Parathyroid adenoma (tissue), 2 donors: ENCODE results near the gene TXNL4B.

Experiments
- H2AFZ ChIP-seq: fragments of 300-600 bp; sonication (generic); one replicate; pipeline ENCODE4 v1.7.0; 2017; ENCODE audit warnings: antibody characterized with exemption, mild to moderate bottlenecking
- H3K27ac ChIP-seq: fragments of 300-600 bp; sonication (generic); one replicate; pipeline ENCODE4 v1.7.0; 2017
- H3K27me3 ChIP-seq: fragments of 300-600 bp; sonication (generic); one replicate; pipeline ENCODE4 v1.7.0; 2017; ENCODE audit warnings: low read length; ENCODE audit not compliant: control insufficient read depth, insufficient read depth
- H3K36me3 ChIP-seq: fragments of 300-600 bp; sonication (generic); one replicate; pipeline ENCODE4 v1.7.0; 2017; ENCODE audit warnings: low read length; ENCODE audit not compliant: control insufficient read depth, insufficient read depth
- H3K4me1 ChIP-seq: fragments of 300-600 bp; sonication (generic); one replicate; pipeline ENCODE4 v1.7.0; 2017; ENCODE audit warnings: control low read depth
- H3K4me2 ChIP-seq: fragments of 300-600 bp; sonication (generic); one replicate; pipeline ENCODE4 v1.7.0; 2017; ENCODE audit warnings: low read length
- H3K4me3 ChIP-seq: fragments of 300-600 bp; sonication (generic); one replicate; pipeline ENCODE4 v1.7.0; 2017; ENCODE audit warnings: low read depth, low read length
- H3K79me2 ChIP-seq: fragments of 300-600 bp; sonication (generic); one replicate; pipeline ENCODE4 v1.7.0; 2017; ENCODE audit warnings: control low read depth
- H3K9ac ChIP-seq: fragments of 300-600 bp; sonication (generic); one replicate; pipeline ENCODE4 v1.7.0; 2017; ENCODE audit warnings: mild to moderate bottlenecking
- H3K9me3 ChIP-seq: fragments of 300-600 bp; sonication (generic); one replicate; pipeline ENCODE4 v1.7.0; 2017; ENCODE audit warnings: low read length; ENCODE audit not compliant: control insufficient read depth
- TF ChIP-seq, protein P1 (sequence below): fragments of 300-600 bp; sonication (generic); IDR thresholded peaks from one replicate; pipeline ENCODE4 v1.7.0; 2017; ENCODE audit warnings: antibody characterized with exemption, mild to moderate bottlenecking
- donor health status: primary hyperparathyroidism.

The TXNL4B gene

DNA sequence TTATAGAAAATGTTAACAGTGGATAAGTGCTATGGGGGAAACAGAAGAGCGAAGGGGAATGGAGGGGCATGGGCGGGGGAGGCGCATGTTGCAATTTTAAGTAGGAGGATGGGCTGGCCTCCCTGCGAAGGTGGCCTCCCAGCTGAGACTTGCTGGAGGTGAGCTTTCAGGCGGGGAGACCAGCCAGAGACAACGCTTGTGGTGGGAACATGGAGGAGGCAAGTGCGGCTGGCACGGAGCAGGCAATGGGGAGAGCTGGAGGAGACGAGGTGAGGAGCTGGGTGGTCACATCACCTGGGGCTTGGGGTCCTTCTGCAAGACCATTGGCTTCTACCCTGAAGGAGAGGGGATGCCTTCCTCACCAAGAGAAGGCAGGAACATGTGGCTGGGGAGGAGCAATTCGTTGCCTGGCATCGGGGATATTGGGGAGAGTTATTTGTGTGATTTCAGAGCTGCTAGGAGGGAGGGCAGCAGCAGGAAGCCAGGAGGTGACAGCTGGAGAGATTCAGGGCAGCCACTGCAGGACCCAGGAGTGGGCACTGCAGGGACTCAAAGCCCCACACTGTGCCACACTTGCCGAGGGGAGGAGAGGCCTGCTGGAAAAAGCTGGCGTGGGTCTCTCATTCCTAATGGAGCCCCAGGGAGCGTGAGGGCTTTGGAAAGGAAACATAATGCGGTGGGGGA lies 44.1 kb upstream of the TXNL4B start:
- H3K9ac ChIP-seq: no peak overlapping the region
- H3K27me3 ChIP-seq: no peaks in the 10 kb centered on the region
- H3K79me2 ChIP-seq: no peaks in the 10 kb centered on the region
- H2AFZ ChIP-seq: no peak overlapping the region
- H3K4me3 ChIP-seq: no peak overlapping the region
- H3K4me1 ChIP-seq: no peaks in the 10 kb centered on the region
- H3K36me3 ChIP-seq: no peaks in the 10 kb centered on the region
- H3K9me3 ChIP-seq: no peaks in the 10 kb centered on the region
- no peak overlapping the region for H3K27ac ChIP-seq
- no peak overlapping the region for H3K4me2 ChIP-seq
- TF ChIP-seq, protein P1, sequence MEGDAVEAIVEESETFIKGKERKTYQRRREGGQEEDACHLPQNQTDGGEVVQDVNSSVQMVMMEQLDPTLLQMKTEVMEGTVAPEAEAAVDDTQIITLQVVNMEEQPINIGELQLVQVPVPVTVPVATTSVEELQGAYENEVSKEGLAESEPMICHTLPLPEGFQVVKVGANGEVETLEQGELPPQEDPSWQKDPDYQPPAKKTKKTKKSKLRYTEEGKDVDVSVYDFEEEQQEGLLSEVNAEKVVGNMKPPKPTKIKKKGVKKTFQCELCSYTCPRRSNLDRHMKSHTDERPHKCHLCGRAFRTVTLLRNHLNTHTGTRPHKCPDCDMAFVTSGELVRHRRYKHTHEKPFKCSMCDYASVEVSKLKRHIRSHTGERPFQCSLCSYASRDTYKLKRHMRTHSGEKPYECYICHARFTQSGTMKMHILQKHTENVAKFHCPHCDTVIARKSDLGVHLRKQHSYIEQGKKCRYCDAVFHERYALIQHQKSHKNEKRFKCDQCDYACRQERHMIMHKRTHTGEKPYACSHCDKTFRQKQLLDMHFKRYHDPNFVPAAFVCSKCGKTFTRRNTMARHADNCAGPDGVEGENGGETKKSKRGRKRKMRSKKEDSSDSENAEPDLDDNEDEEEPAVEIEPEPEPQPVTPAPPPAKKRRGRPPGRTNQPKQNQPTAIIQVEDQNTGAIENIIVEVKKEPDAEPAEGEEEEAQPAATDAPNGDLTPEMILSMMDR: no peak

DNA sequence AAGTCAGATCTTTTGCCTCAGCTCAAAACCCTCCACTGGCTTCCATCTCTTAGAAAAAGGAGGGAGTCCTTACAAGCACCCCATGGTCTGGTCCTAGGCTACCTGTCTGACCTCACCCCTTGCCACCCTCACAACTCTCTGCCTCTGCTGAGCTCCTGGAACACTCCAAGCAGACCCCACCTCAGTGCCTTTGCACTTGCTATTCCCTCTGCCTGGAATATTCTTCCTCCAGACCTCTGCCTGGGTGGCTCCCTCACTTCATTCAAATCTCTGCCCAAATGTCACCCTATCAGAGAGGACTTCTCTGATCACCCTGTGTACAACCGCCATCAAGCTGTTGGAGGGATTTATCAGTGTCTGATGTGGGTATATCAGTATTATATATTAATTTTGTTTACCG lies 41.1 kb upstream of the TXNL4B start:
- Histone ChIP-seq H3K9ac (no peak overlapping the region), H3K4me3 (no peak overlapping the region), H3K4me2 (no peak overlapping the region), H3K36me3 (no peaks in the 10 kb centered on the region), H3K9me3 (no peaks in the 10 kb centered on the region), H3K27ac (no peak overlapping the region), H2AFZ (no peak overlapping the region), H3K27me3 (no peaks in the 10 kb centered on the region), H3K4me1 (no peaks in the 10 kb centered on the region), H3K79me2 (no peaks in the 10 kb centered on the region)
- TF ChIP-seq, protein P1: no peak

DNA sequence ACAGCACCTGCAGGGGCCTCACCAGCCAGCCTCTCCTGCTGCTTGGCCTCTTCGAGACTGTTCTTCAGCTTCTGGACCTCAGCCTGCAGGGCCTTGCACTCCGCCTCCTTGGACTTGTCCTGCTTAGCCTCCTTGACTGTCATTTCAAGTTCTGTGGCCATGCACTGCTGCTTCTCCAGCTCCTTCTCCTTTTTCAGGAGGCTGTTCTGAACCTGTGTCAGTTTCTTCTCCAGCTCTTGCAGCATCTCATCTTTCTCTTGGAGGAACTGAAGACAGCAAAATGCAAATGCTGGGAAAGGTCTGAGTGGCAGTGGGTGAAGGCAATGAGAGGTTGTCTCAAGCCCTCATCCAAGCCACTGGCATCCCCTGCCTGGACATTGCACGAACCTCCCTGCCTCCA lies 39.3 kb upstream of the TXNL4B start:
- H3K4me3 ChIP-seq: no peak overlapping the region
- TF ChIP-seq, protein P1: no peak
- no peak overlapping the region for H3K27ac ChIP-seq
- H3K4me1 ChIP-seq: no peaks in the 10 kb centered on the region
- no peaks in the 10 kb centered on the region for H3K79me2 ChIP-seq
- no peak overlapping the region for H2AFZ ChIP-seq
- H3K4me2 ChIP-seq: no peak overlapping the region
- no peaks in the 10 kb centered on the region for H3K36me3 ChIP-seq
- H3K27me3 ChIP-seq: no peaks in the 10 kb centered on the region
- no peak overlapping the region for H3K9ac ChIP-seq
- no peaks in the 10 kb centered on the region for H3K9me3 ChIP-seq

DNA sequence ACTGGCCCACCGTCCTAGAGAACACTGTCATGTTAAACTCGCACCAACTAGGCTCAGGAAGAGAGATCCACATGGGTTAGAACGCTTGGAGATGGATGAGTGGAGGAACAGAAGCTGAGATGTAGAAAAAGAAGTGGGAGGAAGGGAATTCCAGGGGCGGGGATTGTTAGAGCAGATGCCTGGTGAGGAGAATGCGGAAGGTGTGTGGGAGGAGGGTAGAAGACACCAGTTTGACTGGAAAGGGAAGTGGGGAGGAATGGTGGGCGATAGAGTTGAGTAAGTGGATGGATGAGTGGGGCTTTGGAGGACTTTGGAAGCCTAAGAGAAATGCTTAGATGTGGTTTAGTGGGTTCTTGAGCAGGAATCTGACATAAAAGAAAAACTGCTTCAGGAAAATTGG lies 37.6 kb upstream of the TXNL4B start:
- no peak overlapping the region for H3K9ac ChIP-seq
- no peaks in the 10 kb centered on the region for H3K27me3 ChIP-seq
- H2AFZ ChIP-seq: no peak overlapping the region
- H3K9me3 ChIP-seq: no peaks in the 10 kb centered on the region
- H3K27ac ChIP-seq: no peak overlapping the region
- no peak overlapping the region for H3K4me2 ChIP-seq
- no peaks in the 10 kb centered on the region for H3K36me3 ChIP-seq
- H3K4me3 ChIP-seq: no peak overlapping the region
- H3K79me2 ChIP-seq: no peaks in the 10 kb centered on the region
- TF ChIP-seq, protein P1: no peak
- no peaks in the 10 kb centered on the region for H3K4me1 ChIP-seq

DNA sequence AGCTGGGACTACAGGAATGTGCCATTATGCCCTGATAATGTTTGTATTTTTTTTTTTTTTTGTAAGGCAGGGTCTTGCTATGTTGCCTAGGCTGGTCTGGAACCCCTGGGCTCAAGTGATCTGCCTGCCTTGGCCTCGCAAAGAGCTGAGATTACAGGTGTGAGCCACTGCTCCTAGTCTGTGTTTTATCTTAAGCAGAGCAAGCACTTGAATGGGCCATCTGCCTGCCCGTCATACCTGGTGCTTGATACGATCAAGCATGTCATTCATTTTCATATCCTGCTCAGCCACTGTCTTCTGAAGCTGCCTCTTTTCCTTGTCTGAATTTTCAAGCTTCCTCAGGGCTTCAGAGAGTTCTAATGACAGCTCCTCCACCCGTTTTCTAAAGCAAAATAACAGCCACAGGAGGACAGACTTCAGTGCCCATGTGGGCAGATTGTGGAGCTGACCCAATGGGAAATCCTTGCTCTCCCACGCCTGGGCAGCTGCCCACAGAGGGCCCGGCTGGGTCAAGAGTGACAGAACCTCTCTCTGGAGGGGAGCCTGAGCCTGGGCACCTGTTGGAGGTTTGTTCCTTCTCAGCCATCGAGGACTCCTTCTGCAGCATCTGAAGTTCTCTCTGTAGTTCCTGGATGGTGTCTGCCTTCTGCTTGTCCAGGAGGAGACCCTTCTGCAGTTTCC lies 36.7 kb upstream of the TXNL4B start:
- Histone ChIP-seq H3K27ac (no peak overlapping the region), H3K36me3 (no peaks in the 10 kb centered on the region), H3K4me3 (no peak overlapping the region), H3K9ac (no peak overlapping the region), H3K79me2 (no peaks in the 10 kb centered on the region), H3K4me1 (no peaks in the 10 kb centered on the region), H3K27me3 (no peaks in the 10 kb centered on the region), H3K4me2 (no peak overlapping the region), H2AFZ (no peak overlapping the region), H3K9me3 (no peaks in the 10 kb centered on the region)
- TF ChIP-seq, protein P1: no peak
